Stimulated activated CD4-positive, alpha-beta T cell treated with anti-CD3 and anti-CD28 coated beads, Interleukin-4, amount 100 ng/mL, for 4 hours (primary cell): Measurements from ENCODE around the gene SPSB2.
"Not testable (repeated sequence)": the region's sequence is repeated elsewhere in the genome, so short reads cannot be mapped to it uniquely, and the experiment has no call there.

ENCODE experiments used
- DNase-seq, 2 experiments: peaks; one replicate each; pipeline ENCODE4 v3.0.0-alpha.2; 2020

Gene SPSB2, protein sequence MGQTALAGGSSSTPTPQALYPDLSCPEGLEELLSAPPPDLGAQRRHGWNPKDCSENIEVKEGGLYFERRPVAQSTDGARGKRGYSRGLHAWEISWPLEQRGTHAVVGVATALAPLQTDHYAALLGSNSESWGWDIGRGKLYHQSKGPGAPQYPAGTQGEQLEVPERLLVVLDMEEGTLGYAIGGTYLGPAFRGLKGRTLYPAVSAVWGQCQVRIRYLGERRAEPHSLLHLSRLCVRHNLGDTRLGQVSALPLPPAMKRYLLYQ

DNA sequence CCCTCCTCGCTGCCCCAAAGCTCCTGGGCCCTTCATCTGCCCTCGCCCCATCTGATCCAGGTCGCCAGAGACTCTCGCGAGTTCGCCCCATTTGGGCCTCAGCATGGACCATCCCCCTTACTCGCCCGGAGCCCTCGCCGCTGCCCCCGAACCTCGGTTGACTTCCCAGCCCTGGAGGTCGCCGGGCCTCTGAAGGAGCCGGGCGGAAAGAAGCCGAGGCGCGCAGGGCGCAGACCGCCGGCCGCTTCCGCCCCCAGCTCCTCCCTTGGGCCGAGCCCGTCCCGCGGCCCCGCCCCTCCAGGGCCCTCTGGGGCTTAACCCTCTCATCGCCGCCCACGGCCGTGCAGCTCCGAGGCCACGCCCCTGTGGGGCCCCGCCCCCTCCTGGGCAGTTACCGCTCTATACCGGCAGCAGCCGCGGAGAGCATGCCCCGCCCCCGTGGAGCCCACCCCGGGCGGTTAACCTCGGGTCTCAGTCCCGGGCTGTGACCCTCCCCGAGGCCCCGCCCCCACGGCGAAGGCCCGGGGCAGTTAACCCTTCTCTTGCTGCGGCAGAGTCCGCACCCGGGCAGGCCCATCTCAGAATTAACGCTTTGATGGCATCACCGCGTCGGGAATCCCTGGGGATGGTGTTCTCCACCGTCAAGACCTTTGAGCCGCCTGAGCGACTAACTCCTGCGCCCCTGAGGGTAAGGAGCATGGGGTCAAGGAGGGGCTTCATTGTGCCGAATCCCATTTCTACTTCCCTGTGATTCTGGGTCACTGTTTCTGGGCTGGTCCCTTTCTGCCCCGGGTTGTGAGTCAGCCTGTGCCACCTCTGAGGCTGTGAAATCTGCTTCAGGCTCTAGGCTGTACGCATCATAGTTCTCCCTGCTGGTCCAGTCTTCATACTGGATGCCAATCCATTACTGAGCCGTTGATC is at the start of gene SPSB2:
Gene SPSB2 (minus strand): TSS at position 210 of the 921 bp plus-strand sequence. CDS start 402 bp downstream, outside the sequence.
- peak; percentile 99 to 100 for DNase-seq

DNA sequence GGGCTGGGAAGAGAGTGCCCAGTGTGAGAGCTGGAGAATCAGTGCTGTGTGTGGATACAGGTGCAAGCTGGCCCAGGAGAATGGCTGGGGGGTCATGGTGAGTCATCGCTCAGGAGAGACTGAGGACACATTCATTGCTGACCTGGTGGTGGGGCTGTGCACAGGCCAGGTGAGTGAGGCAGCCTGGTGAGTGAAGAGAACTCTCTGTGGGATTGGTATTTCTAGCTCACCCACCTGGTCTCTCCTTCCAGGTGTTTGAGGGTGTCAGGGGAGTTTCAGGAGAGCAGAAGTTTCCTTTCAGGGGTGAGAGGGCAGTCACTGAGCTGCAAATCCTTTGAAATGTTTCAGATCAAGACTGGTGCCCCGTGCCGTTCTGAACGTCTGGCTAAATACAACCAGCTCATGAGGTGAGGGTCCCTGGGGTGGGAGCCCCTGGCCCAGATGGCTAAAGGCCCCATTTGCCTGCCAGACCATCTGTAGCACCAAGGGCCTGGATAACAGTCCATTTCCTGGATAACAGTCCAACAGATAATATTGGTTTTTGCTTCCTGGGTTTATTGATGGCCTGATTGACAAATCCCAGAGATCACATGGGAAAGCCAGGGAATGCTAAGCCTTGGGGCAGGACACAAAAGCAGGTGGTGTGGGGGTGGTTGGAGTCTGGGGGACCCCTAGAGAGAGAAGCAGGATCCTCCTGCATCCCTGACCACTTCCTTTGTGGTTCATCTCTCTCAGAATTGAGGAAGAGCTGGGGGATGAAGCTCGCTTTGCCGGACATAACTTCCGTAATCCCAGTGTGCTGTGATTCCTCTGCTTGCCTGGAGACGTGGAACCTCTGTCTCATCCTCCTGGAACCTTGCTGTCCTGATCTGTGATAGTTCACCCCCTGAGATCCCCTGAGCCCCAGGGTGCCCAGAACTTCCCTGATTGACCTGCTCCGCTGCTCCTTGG is 49.2 kb upstream of the SPSB2 start:
- no peak for DNase-seq

DNA sequence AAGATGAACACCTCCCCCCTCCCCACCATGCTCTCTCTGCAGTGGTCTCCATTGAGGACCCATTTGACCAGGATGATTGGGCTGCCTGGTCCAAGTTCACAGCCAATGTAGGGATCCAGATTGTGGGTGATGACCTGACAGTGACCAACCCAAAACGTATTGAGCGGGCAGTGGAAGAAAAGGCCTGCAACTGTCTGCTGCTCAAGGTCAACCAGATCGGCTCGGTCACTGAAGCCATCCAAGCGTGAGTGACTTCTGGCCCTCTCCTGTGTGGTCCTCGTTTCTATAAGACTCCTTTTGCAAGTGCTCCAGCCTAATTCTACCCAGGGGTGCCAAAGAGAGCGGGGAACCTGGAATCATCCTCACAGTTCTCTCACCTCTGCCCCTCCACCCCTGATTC is 48.4 kb upstream of the SPSB2 start:
- no peak for DNase-seq

DNA sequence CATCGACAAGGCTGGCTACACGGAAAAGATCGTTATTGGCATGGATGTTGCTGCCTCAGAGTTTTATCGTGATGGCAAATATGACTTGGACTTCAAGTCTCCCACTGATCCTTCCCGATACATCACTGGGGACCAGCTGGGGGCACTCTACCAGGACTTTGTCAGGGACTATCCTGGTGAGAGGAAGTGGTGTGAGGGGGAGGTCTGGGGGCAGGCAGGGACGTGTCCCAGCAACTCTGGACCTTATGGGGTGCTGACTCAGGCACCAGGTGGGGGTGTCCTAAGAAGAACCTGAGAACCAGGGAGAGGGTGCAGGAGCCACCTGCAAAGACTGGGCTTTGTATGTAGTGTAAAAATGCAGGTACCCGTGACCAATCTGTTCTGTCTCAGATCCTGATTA is 46.5 kb upstream of the SPSB2 start:
- no peak for DNase-seq

DNA sequence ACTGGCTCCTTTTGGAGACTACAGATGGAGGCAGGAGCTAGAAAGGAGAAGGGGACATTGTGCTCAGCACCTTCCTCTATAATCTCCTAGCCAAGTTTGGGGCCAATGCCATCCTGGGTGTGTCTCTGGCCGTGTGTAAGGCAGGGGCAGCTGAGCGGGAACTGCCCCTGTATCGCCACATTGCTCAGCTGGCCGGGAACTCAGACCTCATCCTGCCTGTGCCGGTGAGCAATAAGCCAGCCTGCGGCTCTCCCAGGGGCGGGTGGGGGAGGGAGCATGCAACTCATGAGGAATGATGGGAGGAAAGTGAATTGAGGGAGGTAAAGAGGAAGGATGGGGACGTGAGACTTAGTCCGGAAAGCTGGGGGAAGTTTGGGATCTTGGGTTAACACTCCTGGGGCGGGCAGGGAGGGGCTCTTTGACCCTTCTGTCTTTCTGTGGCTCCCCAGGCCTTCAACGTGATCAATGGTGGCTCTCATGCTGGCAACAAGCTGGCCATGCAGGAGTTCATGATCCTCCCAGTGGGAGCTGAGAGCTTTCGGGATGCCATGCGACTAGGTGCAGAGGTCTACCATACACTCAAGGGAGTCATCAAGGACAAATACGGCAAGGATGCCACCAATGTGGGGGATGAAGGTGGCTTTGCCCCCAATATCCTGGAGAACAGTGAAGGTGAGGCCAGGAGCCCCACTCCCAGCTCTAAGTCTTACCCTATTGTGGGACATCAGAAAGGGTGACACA is 44.6 kb upstream of the SPSB2 start:
- DNase-seq, result no peak

DNA sequence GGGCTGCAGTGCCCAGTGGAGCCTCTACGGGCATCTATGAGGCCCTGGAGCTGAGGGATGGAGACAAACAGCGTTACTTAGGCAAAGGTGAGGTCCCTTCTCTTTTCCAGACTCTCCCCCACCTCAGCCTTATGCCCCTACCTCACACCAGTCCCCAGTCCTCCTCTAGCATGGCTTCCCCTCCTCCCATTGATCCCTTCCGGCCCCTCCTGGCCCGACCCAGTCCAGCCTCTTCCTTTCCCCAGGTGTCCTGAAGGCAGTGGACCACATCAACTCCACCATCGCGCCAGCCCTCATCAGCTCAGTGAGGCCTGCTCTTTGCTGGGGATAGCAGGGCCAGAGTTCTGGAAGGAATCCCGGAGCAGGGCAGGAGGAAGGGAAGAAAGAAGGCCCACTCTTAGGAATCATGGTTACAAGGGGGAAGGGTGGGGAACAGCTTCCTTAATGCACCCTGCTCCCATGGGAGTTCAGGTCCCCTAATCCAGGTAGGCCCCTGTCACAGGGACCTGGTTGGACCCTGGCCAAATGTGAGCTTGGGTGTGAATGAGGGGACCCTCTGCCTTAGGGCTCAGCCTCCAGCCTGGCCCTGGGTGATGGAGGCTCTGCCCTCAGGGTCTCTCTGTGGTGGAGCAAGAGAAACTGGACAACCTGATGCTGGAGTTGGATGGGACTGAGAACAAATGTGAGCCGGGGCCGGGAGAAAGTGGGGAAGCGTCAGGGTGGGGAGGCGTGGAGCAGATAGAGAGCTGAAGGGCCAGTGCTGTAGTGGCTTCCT is 43.5 kb upstream of the SPSB2 start:
- DNase-seq, result no peak

DNA sequence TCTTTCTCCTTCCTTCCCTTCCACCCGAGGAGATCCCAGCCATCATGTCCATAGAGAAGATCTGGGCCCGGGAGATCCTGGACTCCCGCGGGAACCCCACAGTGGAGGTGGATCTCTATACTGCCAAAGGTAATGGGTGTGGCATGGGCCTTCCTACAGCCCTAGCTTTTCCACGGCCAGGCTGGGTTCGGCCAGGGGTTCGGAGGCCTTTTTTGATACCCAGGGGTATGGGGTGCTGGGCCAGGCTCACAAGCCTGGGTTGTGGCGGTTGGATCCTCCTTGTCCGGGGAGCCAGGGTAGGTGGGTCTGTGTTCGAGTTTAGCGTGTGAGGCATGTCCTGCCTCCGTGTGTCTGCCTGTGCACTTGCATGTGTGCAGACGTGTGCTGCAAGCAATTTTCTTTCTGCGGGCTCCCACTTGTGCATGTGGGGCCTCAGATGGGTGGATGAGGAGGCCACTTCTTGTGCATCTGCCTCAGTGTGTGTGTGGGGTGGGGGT is 42.7 kb upstream of the SPSB2 start:
- no peak for DNase-seq

DNA sequence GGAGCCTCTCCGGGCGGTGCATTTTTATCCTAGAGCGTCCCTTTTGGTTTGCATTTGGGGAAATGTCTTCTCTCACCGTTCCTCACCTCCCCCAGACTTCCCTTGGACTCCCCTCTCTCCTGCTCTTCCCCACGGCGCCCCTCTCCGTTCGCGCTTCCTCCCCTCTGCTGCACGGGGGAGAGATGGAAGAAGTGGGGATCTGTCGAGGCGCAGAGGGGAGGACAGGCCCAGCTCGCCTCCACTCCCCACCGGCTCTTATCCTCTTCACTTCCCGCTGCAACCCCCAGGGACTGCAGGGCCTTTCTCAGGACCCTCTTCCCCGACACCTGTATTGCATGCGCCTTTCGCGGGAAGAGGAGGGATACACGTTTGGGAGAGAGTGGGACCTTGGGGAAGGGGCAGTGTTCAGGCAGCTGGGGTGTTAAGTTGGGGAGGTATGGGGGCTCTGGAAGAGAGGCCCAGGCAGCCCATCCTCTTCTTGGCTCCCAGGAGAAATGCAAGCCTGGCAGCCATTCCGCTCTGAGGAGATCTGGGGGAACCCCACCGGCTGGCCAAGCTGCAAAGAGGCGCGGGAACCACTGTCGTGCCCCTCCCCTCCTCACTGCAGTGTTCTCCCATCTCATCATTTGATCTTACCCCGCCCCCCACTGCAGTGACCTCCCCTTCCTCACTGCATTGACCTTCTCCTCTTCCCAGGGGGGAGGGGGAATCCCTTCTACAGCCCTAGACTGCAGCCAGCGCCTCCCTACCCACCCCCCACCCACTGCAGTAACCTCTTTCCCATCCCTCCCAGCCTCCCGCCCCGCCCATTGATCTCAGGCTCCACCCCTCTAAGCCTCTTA is 42.1 kb upstream of the SPSB2 start:
- no peak for DNase-seq

DNA sequence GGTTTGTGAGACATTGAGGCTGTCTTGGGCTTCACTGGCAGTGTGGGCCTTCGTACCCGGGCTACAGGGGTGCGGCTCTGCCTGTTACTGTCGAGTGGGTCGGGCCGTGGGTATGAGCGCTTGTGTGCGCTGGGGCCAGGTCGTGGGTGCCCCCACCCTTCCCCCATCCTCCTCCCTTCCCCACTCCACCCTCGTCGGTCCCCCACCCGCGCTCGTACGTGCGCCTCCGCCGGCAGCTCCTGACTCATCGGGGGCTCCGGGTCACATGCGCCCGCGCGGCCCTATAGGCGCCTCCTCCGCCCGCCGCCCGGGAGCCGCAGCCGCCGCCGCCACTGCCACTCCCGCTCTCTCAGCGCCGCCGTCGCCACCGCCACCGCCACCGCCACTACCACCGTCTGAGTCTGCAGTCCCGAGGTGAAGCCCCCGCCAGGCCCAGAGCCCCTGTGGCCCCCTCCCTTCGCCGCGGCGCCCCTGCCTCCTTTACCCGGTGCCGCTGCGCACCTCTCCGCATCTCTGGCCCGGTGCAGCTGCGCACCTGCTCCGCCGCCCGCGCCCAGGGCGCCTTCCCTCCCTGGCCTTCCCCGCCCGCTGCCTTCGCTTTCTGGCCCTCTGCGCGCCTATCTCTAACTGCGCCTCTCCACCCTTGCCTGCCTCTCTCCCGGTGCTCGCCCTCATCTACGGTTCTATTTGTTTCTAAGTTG is 41.3 kb upstream of the SPSB2 start, which contains the start of gene ENO2:
Gene ENO2 (plus strand): TSS at position 335 of the 701 bp plus-strand sequence. CDS start 1,253 bp downstream, outside the sequence.
- peak; percentile 82 to 89 for DNase-seq

DNA sequence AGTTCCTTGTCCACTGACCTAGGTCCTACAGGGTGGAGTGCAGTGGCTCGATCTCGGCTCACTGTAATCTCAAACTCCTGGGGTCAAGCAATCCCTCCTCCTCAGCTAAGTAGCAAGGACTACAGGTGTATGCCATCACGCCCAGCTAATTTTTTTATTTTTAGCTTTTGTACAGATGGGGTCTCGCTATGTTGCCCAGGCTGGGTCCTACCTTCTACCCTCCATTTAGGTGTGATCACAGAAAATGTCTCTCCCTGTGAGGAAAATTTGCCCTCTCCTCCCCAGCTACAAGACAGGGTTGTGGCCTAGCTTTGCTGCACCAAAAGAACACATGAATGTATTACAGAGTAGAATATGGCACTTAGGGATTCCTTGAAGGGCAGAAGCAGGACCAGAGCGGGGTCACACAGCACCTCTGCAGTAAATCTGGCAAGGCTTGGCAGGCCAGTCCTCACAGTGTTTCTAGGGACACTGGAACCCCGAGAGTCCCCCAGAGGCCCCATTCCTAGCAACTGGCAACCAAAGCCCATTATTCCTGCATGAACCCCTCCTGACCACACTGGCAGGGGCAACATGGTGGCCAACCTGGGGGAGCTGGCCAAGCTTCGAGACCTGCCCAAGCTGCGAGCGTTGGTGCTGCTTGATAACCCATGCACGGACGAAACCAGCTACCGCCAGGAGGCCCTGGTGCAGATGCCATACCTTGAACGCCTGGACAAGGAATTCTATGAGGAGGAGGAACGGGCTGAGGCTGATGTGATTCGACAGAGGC is 39.2 kb upstream of the SPSB2 start:
- DNase-seq, result no peak

DNA sequence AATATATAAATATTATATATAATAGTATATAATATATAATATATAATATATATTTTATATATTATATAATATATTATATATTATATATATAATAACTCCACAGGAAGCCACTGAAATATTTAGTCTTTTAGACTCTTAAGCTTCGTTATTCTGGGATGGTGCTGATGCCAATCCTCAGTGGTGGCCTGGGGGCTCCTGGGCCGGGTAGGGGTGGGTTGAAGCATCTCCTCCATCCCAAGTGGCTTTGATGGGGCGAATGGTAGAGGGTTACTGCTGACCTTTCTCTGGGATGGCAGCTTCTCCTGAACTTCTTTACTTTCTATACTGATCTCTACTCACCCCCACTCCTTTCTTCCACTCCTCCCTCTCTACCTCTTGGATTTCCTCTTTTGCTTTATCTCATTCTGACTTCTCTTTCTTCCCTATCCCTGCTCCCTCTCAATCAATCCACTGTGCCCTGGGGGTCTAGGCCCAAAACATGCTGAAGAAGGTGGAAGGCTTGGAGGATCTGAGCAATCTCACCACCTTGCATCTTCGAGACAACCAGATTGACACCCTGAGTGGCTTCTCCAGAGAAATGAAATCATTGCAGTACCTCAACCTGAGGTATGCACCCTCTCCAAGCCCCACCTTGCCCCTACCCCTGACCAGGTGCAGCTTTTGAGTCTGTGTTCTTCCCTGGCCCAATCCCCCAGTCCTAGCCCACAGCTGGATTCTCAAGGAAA is 36.5 kb upstream of the SPSB2 start:
- no peak for DNase-seq

DNA sequence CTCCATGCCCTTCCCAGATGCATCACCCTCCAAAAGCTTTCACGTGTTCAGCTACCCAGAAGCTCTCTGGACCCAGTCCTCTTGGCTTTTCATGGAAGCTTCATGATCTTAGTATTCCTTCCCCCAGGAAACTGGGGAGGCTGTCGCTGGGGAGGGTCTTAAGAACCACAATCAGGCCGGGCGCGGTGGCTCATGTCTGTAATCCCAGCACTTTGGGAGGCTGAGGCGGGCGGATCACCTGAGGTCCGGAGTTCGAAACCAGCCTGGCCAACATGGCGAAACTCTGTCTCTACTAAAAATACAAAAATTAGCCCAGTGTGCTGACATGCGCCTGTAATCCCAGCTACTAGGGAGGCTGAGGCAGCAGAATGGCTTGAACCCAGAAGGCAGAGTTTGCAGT is 35.0 kb upstream of the SPSB2 start:
- DNase-seq, result not testable (repeated sequence)

DNA sequence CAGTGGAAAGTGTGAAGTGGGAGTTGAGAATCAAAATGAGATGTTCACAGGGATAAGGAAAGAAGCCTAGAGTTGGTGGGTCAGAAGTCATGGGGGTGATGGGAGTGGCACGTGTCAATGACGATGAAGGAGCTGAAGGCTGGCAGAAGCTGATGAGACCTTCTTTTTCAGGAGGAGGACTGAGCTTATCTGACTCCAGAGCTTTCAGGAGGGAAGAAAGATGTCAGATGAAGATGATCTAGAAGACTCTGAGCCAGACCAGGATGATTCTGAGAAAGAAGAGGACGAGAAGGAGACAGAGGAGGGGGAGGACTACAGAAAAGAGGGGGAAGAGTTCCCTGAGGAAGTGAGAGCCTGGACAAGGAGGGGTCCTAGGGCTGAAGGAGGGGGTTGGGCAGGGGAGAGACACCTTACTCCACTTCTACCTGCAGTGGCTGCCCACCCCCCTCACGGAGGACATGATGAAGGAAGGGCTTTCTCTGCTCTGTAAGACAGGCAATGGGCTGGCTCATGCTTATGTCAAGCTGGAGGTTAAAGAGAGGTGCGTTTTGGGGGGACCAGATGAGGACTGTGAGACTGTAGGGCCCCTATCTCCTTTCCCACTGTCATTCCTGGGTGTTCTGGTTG is 32.4 kb upstream of the SPSB2 start:
- no peak for DNase-seq

DNA sequence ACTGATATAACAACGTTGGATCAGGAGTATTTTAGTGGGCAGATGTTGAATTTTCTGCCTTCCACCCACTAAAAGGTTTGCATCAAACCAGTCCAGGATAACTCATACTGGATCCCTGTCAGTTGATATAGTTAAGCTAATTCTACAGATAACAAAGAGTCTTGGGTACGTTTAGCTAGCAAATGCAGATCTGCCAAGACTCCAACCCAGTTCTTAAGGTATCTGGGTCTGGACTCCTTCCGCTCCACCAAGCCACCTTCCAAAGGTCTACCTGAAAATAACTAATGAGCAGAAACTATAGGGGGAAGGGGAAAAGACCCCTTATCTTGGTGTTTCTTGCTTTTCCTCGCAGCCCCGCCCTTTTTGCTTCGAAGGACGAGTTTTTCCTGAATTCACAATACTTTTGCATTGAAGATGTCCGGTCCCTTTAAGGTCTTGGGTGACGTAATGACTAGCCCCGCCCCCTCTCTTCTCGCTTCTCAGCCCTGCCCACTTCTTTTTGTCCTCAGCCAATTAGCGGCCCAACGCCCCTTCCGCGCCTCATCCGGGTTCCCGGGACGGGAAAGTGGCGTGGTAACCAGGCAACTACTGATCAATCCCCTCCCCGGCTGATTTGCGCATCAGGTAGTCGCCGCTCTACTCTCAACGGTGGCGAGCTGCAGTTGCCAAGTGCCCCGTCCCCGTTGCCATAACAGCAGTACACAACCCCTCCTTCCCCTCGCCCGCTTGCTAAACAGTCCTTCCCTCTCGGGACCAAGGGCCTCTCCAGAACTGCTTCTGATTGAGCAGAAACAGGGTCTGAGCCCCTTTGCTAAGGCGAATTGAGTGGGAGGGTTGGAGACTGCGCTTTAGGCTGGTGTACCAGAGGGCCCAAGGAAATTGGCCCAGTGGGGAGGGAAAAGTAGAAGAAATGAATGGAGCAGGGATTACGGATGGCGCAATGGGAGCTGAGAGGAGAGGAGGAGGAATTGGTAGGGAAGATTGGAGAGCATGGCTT is 31.5 kb upstream of the SPSB2 start, which contains the start of gene LRRC23:
Gene LRRC23 (plus strand): TSS at position 543 of the 997 bp plus-strand sequence. CDS start 812 bp downstream, outside the sequence.
- peak; percentile 93 to 96 for DNase-seq

DNA sequence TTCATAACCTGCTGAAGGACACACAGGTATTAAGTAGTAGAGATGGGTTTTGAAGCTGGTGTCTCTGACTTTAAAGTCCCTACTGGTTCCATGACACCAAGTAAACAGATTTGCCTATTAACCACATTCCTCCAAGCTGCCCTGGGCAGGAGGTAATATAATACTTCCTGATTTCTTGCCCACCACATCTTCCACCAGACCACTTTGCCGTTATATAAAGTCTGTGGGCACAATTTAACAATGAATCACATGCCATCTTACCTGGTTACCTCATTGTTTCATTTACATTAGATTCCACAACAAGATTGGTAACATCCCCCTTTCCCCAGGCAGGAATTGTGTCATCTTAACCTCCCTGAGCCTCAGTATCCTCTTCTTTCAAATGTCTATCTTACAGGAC is 30.6 kb upstream of the SPSB2 start:
- DNase-seq, result no peak

DNA sequence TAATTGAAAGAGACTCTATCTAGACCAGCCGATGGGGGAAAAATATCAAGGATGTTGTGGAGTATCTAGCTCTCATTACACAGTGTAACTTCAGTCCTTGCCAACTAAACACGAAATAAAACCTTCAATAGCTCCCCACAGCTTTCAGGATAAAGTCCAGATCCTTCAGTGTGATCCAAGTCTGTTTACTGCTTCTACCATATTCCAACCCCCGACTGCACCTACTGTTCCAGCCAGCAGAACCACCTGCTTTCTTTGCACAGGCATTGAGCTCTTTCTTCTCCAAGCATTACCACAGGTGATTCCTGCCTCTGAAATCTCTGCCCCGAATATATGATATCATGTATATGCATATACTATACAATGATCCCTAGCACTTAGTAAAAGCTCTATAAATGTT is 29.3 kb upstream of the SPSB2 start:
- no peak for DNase-seq
